Activated CD4-positive, alpha-beta T cell treated with anti-CD3 and anti-CD28 coated beads, Interleukin-2, amount 50 U/mL, for 48 hours (primary cell): ENCODE results near the gene MLXIP.

ENCODE experiments used
- DNase-seq, 2 experiments: peaks; one replicate each; pipeline ENCODE4 v3.0.0-alpha.2; 2020

MLXIP gene

DNA sequence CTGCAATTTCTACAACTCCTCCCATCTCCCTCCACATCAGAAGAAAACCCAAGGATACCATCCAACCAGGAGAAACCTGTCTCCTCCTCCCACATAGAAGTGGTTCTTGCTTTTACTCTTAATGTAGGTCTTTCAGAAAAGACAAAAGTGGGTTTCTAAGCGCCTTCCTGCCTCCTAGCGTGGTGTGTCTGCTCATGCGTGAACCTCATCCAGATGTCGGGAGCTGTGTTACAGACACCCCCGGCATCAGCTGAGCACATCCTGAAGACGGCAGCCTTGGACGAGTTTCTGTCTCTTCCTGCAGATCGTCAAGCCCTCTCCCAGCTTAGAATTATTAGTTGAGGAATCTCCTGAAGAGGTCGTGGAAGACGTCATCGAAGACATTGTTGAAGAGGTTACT lies 113.9 kb downstream of the MLXIP start:
- no peak for DNase-seq

DNA sequence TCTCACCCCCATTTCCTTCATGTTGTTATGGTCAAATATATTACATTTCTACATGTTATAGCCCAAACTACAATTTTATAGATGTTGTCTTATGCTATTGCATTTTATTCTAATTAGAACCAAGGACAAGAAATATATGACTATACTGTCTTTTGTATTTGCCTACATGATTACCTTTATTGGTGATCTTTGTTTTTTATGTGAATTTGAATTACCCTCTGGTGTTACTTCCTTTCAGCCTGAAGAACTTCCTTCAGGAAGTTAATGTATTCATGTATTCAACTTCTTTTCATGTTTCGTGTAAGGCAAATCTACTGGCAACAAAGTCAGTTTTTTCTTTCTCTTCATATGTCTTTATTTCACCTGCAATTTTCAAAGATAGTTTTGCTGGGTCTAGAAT lies 116.2 kb downstream of the MLXIP start:
- no peak for DNase-seq

DNA sequence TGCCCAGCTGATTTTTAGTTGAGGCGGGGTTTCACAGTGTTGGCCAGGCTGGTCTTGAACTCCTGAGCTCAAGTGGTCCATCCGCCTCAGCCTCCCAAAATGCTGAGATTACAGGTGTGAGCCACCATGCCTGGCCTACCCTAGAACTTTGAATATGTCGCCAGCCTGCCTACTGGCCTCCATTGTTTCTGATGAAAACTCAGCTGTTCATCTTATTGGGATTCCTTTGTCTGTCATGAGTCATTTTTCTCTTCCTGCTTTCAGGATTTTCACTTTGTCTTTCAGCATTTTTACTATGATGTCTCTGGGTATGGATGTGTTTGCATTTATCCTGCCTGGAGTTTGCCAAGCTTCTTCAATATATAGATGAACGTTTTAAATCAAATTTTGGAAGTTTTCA lies 116.8 kb downstream of the MLXIP start:
- no peak for DNase-seq
